Brain microvascular endothelial cell (primary cell): Measurements from ENCODE around the gene NDUFAF4.

ENCODE experiments used
- DNase-seq: peaks from one replicate; pipeline ENCODE4 v3.0.0-alpha.2; 2020
- H3K27ac ChIP-seq: fragments of 250-450 bp; sonication (Bioruptor Pico); 2 replicates; pipeline ENCODE4 v1.5.1; 2020; ENCODE audit warnings: mild to moderate bottlenecking, moderate library complexity
- H3K27me3 ChIP-seq: fragments of 250-450 bp; sonication (Bioruptor Pico); replicated peaks from 2 replicates; pipeline ENCODE4 v1.5.1; 2020; ENCODE audit warnings: mild to moderate bottlenecking
- H3K36me3 ChIP-seq: fragments of 250-450 bp; sonication (Bioruptor Pico); replicated peaks from 2 replicates; pipeline ENCODE4 v1.5.1; 2020; ENCODE audit warnings: mild to moderate bottlenecking
- H3K4me3 ChIP-seq: 2 replicates; pipeline ENCODE4 v1.5.1; 2011; ENCODE audit warnings: low read depth, mild to moderate bottlenecking, control low read depth, low read length, moderate library complexity
- CTCF ChIP-seq: IDR thresholded peaks from 2 replicates; pipeline ENCODE4 v1.5.1; 2011; ENCODE audit warnings: low read depth, mild to moderate bottlenecking, moderate library complexity, low read length, control low read depth, inconsistent platforms; ENCODE audit errors: missing control alignments
- in situ Hi-C: cut with HindIII; loops from 2 replicates; pipeline ENCODE4 v1.10.0; 2017; ENCODE audit warnings: low sequenced_read_pairs, low pct_ligation_motif_present

NDUFAF4 gene

GRCh38 chr6:96861588-96861987 is 36.1 kb downstream of the NDUFAF4 start:
- no peaks in the 10 kb centered on the region for H3K36me3 ChIP-seq
- no peaks in the 10 kb centered on the region for H3K27me3 ChIP-seq
- no peak for DNase-seq
- TF ChIP-seq CTCF, result no peak
- no peak overlapping the region for H3K27ac ChIP-seq
- H3K4me3 ChIP-seq, result no peak overlapping the region
- in situ Hi-C loops, result no loop called here

GRCh38 chr6:96856856-96857255 is 40.8 kb downstream of the NDUFAF4 start:
- in situ Hi-C loops, result no loop called here
- TF ChIP-seq CTCF, result no peak
- H3K27ac ChIP-seq, result no peak overlapping the region
- no peaks in the 10 kb centered on the region for H3K36me3 ChIP-seq
- no peak overlapping the region for H3K4me3 ChIP-seq
- H3K27me3 ChIP-seq, result no peaks in the 10 kb centered on the region
- DNase-seq, result no peak

- in situ Hi-C loops, result no loop called here
- DNase-seq, result no peak
- Histone ChIP-seq H3K27ac (no peak overlapping the region), H3K4me3 (no peak overlapping the region), H3K27me3 (no peaks in the 10 kb centered on the region), H3K36me3 (no peaks in the 10 kb centered on the region)
- TF ChIP-seq CTCF, result no peak
Measured at GRCh38 chr6:96853083-96853482, 44.6 kb downstream of the NDUFAF4 start.

- in situ Hi-C loops, result no loop called here
- DNase-seq, result no peak
- TF ChIP-seq CTCF, result no peak
- Histone ChIP-seq H3K36me3 (no peaks in the 10 kb centered on the region), H3K27ac (no peak overlapping the region), H3K4me3 (no peak overlapping the region), H3K27me3 (no peaks in the 10 kb centered on the region)
Measured at GRCh38 chr6:96852605-96853004, 45.1 kb downstream of the NDUFAF4 start.

- Histone ChIP-seq H3K4me3 (no peak overlapping the region), H3K27ac (no peak overlapping the region), H3K36me3 (no peaks in the 10 kb centered on the region), H3K27me3 (no peaks in the 10 kb centered on the region)
- no peak for DNase-seq
- no peak for TF ChIP-seq CTCF
- in situ Hi-C loops, result no loop called here
Measured at GRCh38 chr6:96851858-96852257, 45.8 kb downstream of the NDUFAF4 start.

- TF ChIP-seq CTCF, result no peak
- DNase-seq, result no peak
- H3K36me3 ChIP-seq, result no peaks in the 10 kb centered on the region
- H3K27ac ChIP-seq, result no peak overlapping the region
- no peak overlapping the region for H3K4me3 ChIP-seq
- in situ Hi-C loops, result no loop called here
- no peaks in the 10 kb centered on the region for H3K27me3 ChIP-seq
Measured at GRCh38 chr6:96849615-96850014, 48.1 kb downstream of the NDUFAF4 start.
